ENCODE results near the gene MIB1.

- TF ChIP-seq EZH2 (IDR thresholded peaks at IDR 0.05; ENCODE audit: borderline replicate concordance, low read depth, low read length) (no peak), TOE1 (IDR thresholded peaks at IDR 0.05; ENCODE audit: borderline replicate concordance) (no peak), TOE1 (CRISPR knock-in tag; IDR thresholded peaks at IDR 0.05; ENCODE audit: borderline replicate concordance, low read depth) (no peak), CTCF (IDR thresholded peaks at IDR 0.05 in 2 of 3, conservative IDR thresholded peaks at IDR 0.05 in 1 of 3; ENCODE audit: insufficient read depth in 2 of 3, low read depth in 1 of 3, low read length in 3 of 3) (no peak), SREBF2 (CRISPR knock-in tag; IDR thresholded peaks at IDR 0.05) (no peak), E2F8 (IDR thresholded peaks at IDR 0.05; ENCODE audit: low read depth, partially characterized antibody) (no peak), PRDM10 (IDR thresholded peaks at IDR 0.05; ENCODE audit: partially characterized antibody) (no peak), RAD21 (CRISPR knock-in tag; conservative IDR thresholded peaks at IDR 0.05 in 1 of 2, IDR thresholded peaks at IDR 0.05 in 1 of 2) (no peak), NKRF (IDR thresholded peaks at IDR 0.05; ENCODE audit: borderline replicate concordance) (no peak), ZNF398 (CRISPR knock-in tag; IDR thresholded peaks at IDR 0.05) (no peak), SMARCC2 (IDR thresholded peaks at IDR 0.05; ENCODE audit: low read depth) (no peak), POLR2A (conservative IDR thresholded peaks at IDR 0.05) (no peak), ZFX (CRISPR knock-in tag; IDR thresholded peaks at IDR 0.05) (no peak)
Measured at GRCh38 chr18:21834299-21834660, 93.7 kb downstream of the MIB1 start.
